Stimulated activated naive CD8-positive, alpha-beta T cell treated with anti-CD3 and anti-CD28 coated beads, Interleukin-15, amount 100 ng/mL, for 72 hours (primary cell): ENCODE measurements around the gene TVP23C.

ENCODE experiments used
- ATAC-seq: fragments of 150-1000 bp; cut with Tn5 transposase; 2 replicates; pipeline ENCODE4 v1.10.0; 2021; ENCODE audit warnings: mild to moderate bottlenecking, moderate library complexity
- DNase-seq, 2 donors: peaks; one replicate each; pipeline ENCODE4 v3.0.0; 2021 to 2022
- H3K27ac Mint-ChIP-seq, 2 donors: one replicate each; pipeline ENCODE4 v1.8.0; 2022; ENCODE audit warnings: mild to moderate bottlenecking in 2 of 2, mixed read lengths in 2 of 2, moderate library complexity in 2 of 2
- H3K27me3 Mint-ChIP-seq: one replicate; pipeline ENCODE4 v1.8.0; 2022; ENCODE audit warnings: mixed read lengths
- H3K4me1 Mint-ChIP-seq: one replicate; pipeline ENCODE4 v1.8.0; 2022; ENCODE audit warnings: mild to moderate bottlenecking, mixed read lengths
- H3K4me3 Mint-ChIP-seq, 2 donors: one replicate each; pipeline ENCODE4 v1.8.0; 2022; ENCODE audit warnings: mild to moderate bottlenecking in 2 of 2, mixed read lengths in 2 of 2, moderate library complexity in 1 of 2
- H3K9me3 Mint-ChIP-seq, 2 donors: one replicate each; pipeline ENCODE4 v1.8.0; 2022; ENCODE audit warnings: mixed read lengths in 2 of 2

TVP23C gene

DNA sequence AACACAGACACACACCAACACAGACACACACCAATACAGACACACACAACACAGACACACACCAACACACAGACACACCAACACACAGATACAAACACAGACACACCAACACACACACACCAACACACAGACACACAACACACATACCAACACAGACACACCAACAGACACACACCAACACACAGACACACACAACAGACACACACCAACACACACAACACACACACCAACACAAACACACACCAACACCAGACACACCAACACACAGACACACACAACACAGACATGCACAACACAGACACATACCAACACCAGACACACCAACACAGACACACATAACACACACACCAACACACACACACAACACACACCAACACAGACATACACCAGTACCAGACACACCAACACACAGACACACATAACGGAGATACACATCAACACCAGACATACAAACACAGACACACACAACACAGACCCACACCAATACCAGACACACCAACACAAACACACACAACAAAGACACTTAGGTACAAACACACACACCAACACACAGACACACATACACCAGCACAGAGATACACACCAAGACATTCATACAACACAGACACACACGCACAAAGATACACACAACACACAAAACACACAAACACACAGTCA lies 98.1 kb downstream of the TVP23C start:
- ATAC-seq, result no peak
- Mint-ChIP-seq H3K27ac (no peak overlapping the region), H3K4me1 (no peaks in the 10 kb centered on the region), H3K9me3 (peaks cover 0 to 4% of the 10 kb centered on the region in 2 donors), H3K4me3 (no peak overlapping the region), H3K27me3 (no peaks in the 10 kb centered on the region)
- DNase-seq, result no peak

DNA sequence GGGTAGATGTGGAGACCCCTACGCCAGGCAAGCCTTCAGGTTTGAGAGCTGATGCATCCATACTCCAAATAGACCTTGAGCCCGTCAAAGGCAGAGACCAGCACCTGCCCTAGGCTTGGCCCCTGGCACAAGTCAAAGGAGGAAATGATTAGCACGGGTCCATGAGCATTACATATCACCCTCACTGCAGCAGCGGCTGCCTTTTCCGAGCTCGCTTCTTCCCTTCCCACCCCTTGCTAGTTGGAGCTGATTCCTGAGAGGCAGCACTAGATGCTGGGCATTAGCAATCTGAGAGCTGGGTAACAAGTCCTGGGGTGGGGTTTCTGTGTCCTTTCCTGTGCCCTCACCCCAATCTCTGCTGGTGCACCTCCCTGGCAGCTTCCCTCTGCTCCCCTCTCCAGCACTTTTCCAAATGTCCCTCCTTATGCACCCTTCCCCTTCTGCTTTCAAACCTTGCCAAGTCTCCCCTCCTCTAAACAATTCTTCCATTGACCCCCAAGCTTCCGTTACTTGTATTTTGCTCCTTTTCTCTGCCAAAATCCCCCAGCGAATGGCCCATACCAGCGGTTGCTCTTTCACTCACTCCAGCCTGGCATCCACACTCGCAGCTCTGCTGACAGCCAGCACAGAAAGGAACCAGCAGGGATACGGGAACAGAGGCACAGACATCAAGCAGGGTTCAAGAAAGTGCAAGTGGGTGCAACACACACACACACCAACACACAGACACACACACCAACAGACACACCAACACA lies 98.9 kb downstream of the TVP23C start:
- Mint-ChIP-seq H3K4me3 (no peak overlapping the region), H3K4me1 (no peaks in the 10 kb centered on the region), H3K9me3 (peaks cover 0 to 4% of the 10 kb centered on the region in 2 donors), H3K27ac (no peak overlapping the region), H3K27me3 (no peaks in the 10 kb centered on the region)
- DNase-seq (no peak), ATAC-seq (no peak)

DNA sequence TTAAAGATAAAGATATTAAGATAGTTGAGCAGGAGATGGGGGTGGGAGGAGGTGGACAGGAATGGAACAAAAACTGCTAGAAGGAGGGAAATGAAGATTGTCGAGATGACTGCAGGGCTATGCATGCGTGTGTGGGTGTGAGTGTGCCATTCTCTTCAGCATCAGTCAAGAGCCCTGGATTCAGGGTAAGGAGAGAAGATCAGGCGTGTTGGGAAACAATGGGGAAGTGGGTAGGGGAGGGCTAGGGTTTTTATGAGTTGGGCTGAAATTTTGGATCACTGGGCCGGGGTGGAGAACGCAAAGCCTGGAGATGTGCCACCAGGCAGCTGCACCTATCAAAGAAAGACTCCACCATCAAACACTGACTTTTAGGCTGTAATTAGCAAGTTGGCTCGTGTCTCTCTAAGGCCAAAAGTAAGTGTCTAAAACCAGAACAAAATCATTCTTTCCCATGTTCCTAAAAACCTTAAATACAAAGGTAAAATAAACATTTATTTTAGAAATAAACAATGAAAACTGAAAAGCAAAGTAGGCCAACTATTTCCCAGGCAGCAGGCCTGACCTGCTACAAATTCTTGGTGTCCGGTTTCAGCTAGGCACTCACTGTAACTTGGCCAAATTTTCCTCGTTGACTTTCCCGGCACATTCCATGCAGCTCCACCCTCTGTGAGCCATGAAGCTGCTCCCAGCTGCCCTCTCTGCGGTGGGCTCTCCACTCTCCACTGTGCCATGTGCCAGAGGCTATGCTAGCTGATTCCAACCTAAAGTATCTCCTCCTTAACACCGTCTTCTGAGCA lies 100.1 kb downstream of the TVP23C start:
- ATAC-seq (no peak), DNase-seq (no peak)
- Mint-ChIP-seq H3K27me3 (no peaks in the 10 kb centered on the region), H3K27ac (no peak overlapping the region), H3K4me1 (no peaks in the 10 kb centered on the region), H3K4me3 (no peak overlapping the region), H3K9me3 (peaks cover 0 to 4% of the 10 kb centered on the region in 2 donors)

DNA sequence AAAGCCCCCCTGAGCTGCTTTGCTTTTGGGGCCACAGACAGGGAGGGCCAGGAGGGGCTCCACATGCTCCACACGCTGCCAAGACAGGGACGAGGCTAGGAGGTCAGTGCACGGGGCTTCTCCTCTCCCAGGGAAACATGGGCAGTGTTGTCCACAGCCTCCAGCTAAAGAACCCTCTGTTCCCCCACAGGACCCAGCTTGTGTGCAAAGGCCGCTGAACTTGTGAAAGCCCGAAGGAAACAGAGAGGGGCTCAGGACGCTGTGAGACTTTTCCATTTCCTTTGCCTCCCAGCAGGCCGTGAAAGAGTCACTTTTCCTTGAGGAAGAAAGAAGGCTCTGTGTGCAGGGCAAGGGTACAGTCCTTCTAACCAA lies 105.6 kb downstream of the TVP23C start:
- ATAC-seq (no peak), DNase-seq (no peak)
- no peak overlapping the region for H3K27ac Mint-ChIP-seq
- no peaks in the 10 kb centered on the region for H3K27me3 Mint-ChIP-seq
- H3K4me3 Mint-ChIP-seq, result no peak overlapping the region
- H3K4me1 Mint-ChIP-seq, result no peaks in the 10 kb centered on the region
- H3K9me3 Mint-ChIP-seq, result peaks cover 4 to 13% of the 10 kb centered on the region in 2 donors

DNA sequence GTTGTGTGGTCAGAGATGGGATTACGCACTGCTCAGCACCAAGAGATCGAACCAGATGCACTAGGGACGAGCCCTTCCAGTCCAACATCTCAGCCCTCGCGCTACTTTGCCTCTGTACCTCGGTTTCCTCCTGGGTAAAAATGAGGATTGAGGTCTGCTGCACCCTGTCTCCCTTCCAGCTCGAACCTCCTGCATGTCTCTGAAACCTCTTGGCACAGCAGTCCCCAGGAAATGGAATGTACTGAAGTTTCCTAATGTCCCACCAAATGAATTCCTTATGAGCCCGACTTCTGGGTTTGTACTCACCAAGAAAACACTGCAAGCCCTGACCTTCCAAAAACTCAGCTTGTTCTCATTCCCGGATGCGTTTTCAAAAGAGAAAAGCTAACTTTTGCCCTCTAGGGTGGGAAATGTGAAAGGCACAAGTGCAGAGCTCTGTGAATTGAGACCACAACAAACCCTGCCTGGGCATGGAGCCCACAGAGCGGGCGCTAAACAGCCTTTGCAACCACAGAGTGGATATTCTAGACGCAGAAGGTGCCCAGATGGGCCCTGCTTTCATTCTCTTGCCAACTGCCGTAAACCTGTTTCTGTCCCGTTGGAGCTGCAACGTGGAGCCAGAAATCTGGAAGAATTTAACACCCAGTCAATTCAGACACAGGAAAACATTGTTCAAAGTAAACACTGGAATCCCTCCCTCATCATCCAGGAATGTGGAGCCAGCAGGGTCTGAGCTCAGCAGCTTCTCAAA lies 106.1 kb downstream of the TVP23C start:
- ATAC-seq (no peak), DNase-seq (no peak)
- H3K9me3 Mint-ChIP-seq, result peaks cover 0 to 13% of the 10 kb centered on the region in 2 donors
- H3K4me3 Mint-ChIP-seq, result no peak overlapping the region
- H3K4me1 Mint-ChIP-seq, result no peaks in the 10 kb centered on the region
- H3K27ac Mint-ChIP-seq, result peak overlapping the region in 1 of 2 donors; percentile 72
- H3K27me3 Mint-ChIP-seq, result no peaks in the 10 kb centered on the region

DNA sequence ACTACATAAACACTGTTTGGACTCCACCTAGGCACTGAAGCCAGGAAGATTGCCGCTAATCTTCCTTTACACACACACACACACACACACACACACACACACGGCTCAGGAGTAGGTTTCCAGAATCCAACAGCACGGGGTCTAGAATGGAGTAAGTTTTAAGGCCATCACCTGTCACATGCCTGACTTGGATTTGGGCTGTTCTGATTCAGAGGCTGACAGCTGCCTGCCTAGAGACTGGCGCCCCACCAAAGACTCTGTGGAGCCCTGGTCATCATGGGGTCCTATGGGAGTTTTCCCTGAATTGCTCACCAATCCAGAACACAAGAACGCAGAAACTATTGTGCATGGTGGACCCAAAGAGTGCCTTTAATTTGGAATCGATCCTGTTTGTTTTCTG lies 106.8 kb downstream of the TVP23C start:
- peaks cover 0 to 13% of the 10 kb centered on the region in 2 donors for H3K9me3 Mint-ChIP-seq
- DNase-seq (no peak), ATAC-seq (no peak)
- H3K27ac Mint-ChIP-seq, result peak overlapping the region in 1 of 2 donors; percentile 5
- no peaks in the 10 kb centered on the region for H3K4me1 Mint-ChIP-seq
- H3K4me3 Mint-ChIP-seq, result no peak overlapping the region
- H3K27me3 Mint-ChIP-seq, result no peaks in the 10 kb centered on the region

DNA sequence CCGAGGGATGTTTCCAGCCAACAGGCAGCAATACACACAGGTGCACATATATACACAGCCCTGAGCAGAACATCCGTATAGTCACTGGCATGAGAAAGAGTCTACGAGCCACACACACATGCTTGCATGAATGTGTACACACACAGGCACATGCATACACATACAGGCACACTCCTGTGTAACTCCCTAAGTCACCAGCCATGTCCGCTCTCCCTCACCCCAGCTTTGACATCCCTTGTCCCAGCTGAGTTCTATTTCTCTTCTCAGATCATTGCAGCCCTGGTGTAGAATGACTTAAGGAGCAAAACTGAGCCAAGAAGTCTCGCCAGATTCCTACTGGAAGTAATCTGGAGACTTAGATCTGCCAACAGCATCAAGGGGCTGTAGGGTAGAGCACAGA lies 108.9 kb downstream of the TVP23C start:
- no peak for DNase-seq
- H3K27ac Mint-ChIP-seq, result no peak overlapping the region
- H3K9me3 Mint-ChIP-seq, result peaks cover 0 to 13% of the 10 kb centered on the region in 2 donors
- no peak overlapping the region for H3K4me3 Mint-ChIP-seq
- no peak for ATAC-seq
- H3K27me3 Mint-ChIP-seq, result no peaks in the 10 kb centered on the region
- H3K4me1 Mint-ChIP-seq, result no peaks in the 10 kb centered on the region

DNA sequence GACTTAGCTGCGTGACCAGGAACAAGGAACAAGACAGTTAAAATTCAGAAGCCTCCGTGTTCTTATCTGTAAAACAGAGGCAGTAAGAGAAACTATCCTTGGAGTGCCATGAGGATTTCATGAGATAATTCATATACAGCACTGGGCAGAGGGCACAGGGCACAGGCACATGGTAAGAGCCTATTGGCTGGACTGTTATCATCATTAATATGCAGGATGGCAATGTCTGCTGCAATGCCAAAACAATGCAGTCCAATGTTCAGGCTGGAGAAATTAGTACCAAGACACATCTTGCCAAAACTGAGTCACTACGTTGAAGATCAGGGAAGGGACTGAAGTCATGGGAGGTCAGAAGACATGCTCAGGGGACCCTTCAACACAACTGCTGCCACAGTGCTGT lies 109.5 kb downstream of the TVP23C start:
- no peaks in the 10 kb centered on the region for H3K27me3 Mint-ChIP-seq
- no peak overlapping the region for H3K4me3 Mint-ChIP-seq
- H3K4me1 Mint-ChIP-seq, result no peaks in the 10 kb centered on the region
- peaks cover 0 to 13% of the 10 kb centered on the region in 2 donors for H3K9me3 Mint-ChIP-seq
- H3K27ac Mint-ChIP-seq, result no peak overlapping the region
- DNase-seq, result no peak
- no peak for ATAC-seq

DNA sequence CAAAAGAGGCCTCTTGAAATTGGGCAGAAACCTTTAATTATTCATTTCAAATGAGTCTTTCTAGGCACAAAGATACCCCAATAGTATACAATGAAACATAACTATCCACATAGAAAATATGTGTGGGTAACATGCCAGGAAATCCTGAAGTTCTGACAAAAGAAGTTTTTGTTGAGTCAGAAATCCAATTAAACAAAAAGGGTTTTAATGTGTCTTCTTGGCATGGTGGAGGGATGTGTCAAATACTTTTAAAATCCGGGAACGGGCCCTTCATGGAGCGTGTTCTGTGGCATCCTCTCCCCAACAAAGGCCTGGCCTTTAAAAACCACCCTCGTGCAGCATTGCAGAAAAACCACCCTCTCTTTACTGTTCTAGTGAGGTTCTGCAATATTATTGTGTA lies 110.0 kb downstream of the TVP23C start:
- ATAC-seq (no peak), DNase-seq (no peak)
- H3K4me1 Mint-ChIP-seq, result no peaks in the 10 kb centered on the region
- no peak overlapping the region for H3K27ac Mint-ChIP-seq
- H3K4me3 Mint-ChIP-seq, result no peak overlapping the region
- H3K9me3 Mint-ChIP-seq, result peaks cover 0 to 13% of the 10 kb centered on the region in 2 donors
- H3K27me3 Mint-ChIP-seq, result no peaks in the 10 kb centered on the region

DNA sequence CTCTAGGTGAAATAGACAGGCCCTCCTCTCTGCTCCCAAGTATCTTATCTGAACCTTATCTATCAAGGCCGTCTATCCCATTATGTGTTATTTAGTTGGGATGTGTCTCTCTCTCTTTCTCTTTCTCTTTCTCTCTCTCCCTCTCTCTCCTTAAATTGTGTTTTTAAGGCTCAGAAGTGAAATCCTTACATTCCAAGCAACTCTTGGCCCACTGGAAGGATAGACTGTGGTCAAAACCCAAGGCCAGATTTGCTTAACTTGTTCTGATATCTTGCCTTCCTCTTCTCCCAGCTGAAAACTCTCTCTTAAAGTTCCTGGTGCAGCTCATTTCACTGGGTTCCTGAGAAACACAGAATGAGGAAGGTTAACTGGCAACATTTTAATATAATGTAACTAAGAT lies 110.5 kb downstream of the TVP23C start:
- H3K27ac Mint-ChIP-seq, result no peak overlapping the region

More for the DNA sequence above, 110.5 kb downstream of the TVP23C start:
- H3K9me3 Mint-ChIP-seq, result peaks cover 0 to 13% of the 10 kb centered on the region in 2 donors
- ATAC-seq, result no peak
- H3K4me1 Mint-ChIP-seq, result no peaks in the 10 kb centered on the region
- H3K27me3 Mint-ChIP-seq, result no peaks in the 10 kb centered on the region
- H3K4me3 Mint-ChIP-seq, result no peak overlapping the region
- no peak for DNase-seq
